Measurements from ENCODE around the gene ADAM30.

Gene ADAM30

GRCh38 chr1:119879510-119880434, 16.5 kb downstream of the ADAM30 start:
- Mint-ChIP-seq H3K4me3 (no peak overlapping the region), H3K27me3 (ENCODE audit: low read depth) (no peaks in the 10 kb centered on the region), H3K9me3 (no peaks in the 10 kb centered on the region), H3K36me3 (ENCODE audit: low read depth) (no peaks in the 10 kb centered on the region), H3K27ac (peak overlapping the region in 2 of 3 experiments; percentile 1 to 19), H3K4me1 (peaks cover 20% of the 10 kb centered on the region)
- no peak for TF ChIP-seq CTCF (IDR thresholded peaks at IDR 0.05; ENCODE audit: unreplicated experiment in 3 of 3)

- no peak overlapping the region for H3K4me3 Mint-ChIP-seq
- no peaks in the 10 kb centered on the region for H3K27me3 Mint-ChIP-seq (ENCODE audit: low read depth)
- H3K27ac Mint-ChIP-seq, result peak overlapping the region in 2 of 3 experiments; percentile 48 to 53
- no peak for TF ChIP-seq CTCF (IDR thresholded peaks at IDR 0.05; ENCODE audit: unreplicated experiment in 3 of 3)
- H3K36me3 Mint-ChIP-seq (ENCODE audit: low read depth), result no peaks in the 10 kb centered on the region
- peaks cover 32% of the 10 kb centered on the region for H3K4me1 Mint-ChIP-seq
- no peaks in the 10 kb centered on the region for H3K9me3 Mint-ChIP-seq
Observed at GRCh38 chr1:119878171-119878570, 18.1 kb downstream of the ADAM30 start.

GRCh38 chr1:119874186-119874585, 22.1 kb downstream of the ADAM30 start:
- no peaks in the 10 kb centered on the region for H3K9me3 Mint-ChIP-seq
- peaks cover 52% of the 10 kb centered on the region for H3K4me1 Mint-ChIP-seq
- no peaks in the 10 kb centered on the region for H3K36me3 Mint-ChIP-seq (ENCODE audit: low read depth)
- H3K4me3 Mint-ChIP-seq, result no peak overlapping the region
- peaks cover 3% of the 10 kb centered on the region for H3K27me3 Mint-ChIP-seq (ENCODE audit: low read depth)
- H3K27ac Mint-ChIP-seq, result peak overlapping the region; percentile 88 to 93 (median 89)
- no peak for TF ChIP-seq CTCF (IDR thresholded peaks at IDR 0.05; ENCODE audit: unreplicated experiment in 3 of 3)

GRCh38 chr1:119873135-119874015, 22.9 kb downstream of the ADAM30 start:
- Mint-ChIP-seq H3K27me3 (ENCODE audit: low read depth) (peaks cover 3% of the 10 kb centered on the region), H3K36me3 (ENCODE audit: low read depth) (no peaks in the 10 kb centered on the region), H3K27ac (peak overlapping the region; percentile 88 to 93 (median 89)), H3K9me3 (no peaks in the 10 kb centered on the region), H3K4me3 (peak overlapping the region in 2 of 3 experiments; percentile 0 to 29), H3K4me1 (peaks cover 50% of the 10 kb centered on the region)
- no peak for TF ChIP-seq CTCF (IDR thresholded peaks at IDR 0.05; ENCODE audit: unreplicated experiment in 3 of 3)

- H3K4me1 Mint-ChIP-seq, result peaks cover 46% of the 10 kb centered on the region
Observed at GRCh38 chr1:119871881-119872280, 24.4 kb downstream of the ADAM30 start.

More at GRCh38 chr1:119871881-119872280, 24.4 kb downstream of the ADAM30 start:
- Mint-ChIP-seq H3K27ac (peak overlapping the region; percentile 59 to 89 (median 82)), H3K36me3 (ENCODE audit: low read depth) (no peaks in the 10 kb centered on the region), H3K4me3 (peak overlapping the region in 1 of 3 experiments; percentile 19), H3K27me3 (ENCODE audit: low read depth) (peaks cover 3% of the 10 kb centered on the region), H3K9me3 (no peaks in the 10 kb centered on the region)
- TF ChIP-seq CTCF (IDR thresholded peaks at IDR 0.05; ENCODE audit: unreplicated experiment in 3 of 3), result no peak

All from nephron (organoid).